Bronchial epithelial cell (primary cell): ENCODE data around the gene KIN. TPM values are rescaled to one million over a fixed set of nuclear protein-coding genes. Genes with fewer than 3 reads are reported as not detected.

Experiments used
- DNase-seq: peaks from one replicate; pipeline ENCODE4 v3.0.0-alpha.2; 2010; ENCODE audit warnings: low read depth
- FAIRE-seq: peaks from 2 replicates; lab custom pipeline; 2011; peaks lifted over from hg19 to GRCh38; lab: Jason Lieb, UNC
- H3K27me3 ChIP-seq: 2 replicates; pipeline ENCODE4 v1.5.1; 2011; ENCODE audit warnings: low read length; ENCODE audit not compliant: control insufficient read depth, insufficient read depth
- H3K36me3 ChIP-seq: 2 replicates; pipeline ENCODE4 v1.5.1; 2011; ENCODE audit warnings: low read length; ENCODE audit not compliant: control insufficient read depth, insufficient read depth
- H3K4me3 ChIP-seq: 2 replicates; pipeline ENCODE4 v1.5.1; 2011; ENCODE audit warnings: mild to moderate bottlenecking, low read depth, low read length, control low read depth
- CTCF ChIP-seq: IDR thresholded peaks from 2 replicates; pipeline ENCODE4 v1.5.1; 2011; ENCODE audit warnings: mild to moderate bottlenecking, moderate library complexity, low read length, control low read depth, inconsistent platforms; ENCODE audit not compliant: insufficient read depth, severe bottlenecking
- total RNA-seq: library from RNA; depleted of rRNA; stranded (reverse); fragments of >200 nt; gene quantifications from 2 replicates; pipeline ENCODE4 v1.2.1, GENCODE V29; 2014

KIN gene
- total RNA-seq, 1 donor from 2014 or later, result 2.9 TPM

DNA sequence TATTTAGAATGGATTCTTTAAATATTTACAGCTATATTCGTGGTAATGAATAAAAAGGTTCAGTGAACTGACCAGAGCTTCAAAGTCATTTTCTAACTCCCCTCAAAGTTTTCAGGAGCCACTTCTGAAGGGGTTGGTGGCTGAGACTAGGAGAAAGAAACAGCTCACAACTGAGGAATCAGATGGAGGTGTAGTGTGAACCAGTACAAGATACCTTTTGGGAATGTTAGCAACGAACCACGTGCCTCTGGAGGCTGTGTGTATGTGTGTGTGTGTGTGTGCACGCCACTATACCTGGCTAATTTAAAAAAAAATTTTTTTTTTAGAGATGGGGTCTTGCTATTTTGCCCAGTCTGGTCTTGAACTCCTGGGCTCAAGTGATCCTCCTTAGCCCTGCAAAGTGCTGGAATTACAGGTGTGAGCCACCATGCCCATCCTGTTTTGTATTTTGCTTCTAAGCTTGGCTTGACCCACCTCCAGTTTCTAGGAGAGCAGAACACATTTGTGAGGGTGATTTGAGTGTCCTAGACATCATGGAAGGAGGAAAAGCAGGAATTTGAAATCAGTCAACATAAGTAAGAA lies 21.0 kb upstream of the KIN start:
- no peak for FAIRE-seq
- H3K27me3 ChIP-seq, result no peaks in the 10 kb centered on the region
- H3K36me3 ChIP-seq, result peaks cover 13% of the 10 kb centered on the region
- DNase-seq, result no peak
- H3K4me3 ChIP-seq, result no peak overlapping the region
- TF ChIP-seq CTCF, result no peak

- DNase-seq, result no peak
Measured at GRCh38 chr10:7804741-7805140, 16.9 kb upstream of the KIN start.

DNA sequence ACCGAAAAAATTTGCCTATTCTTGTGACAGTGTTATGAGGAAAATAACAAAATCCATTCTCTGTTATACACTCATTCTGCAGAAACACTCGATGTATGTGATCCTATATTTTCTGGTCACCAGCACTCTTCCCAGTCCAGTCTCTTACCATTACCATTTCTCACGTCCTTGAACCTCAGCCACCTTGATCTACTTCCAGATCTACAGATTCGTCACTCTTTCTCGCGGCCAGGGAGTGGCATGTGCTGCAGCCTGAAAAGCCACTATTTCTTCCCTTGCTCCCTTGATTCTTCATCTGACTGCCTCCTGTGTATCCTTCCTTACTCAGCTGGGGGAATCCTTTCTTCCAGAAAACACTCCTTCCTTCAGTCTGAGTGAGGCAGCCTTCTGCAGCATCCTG lies 16.4 kb upstream of the KIN start:
- no peak for FAIRE-seq

More at GRCh38 chr10:7804741-7805140, 16.9 kb upstream of the KIN start:
- no peak for FAIRE-seq
- no peak overlapping the region for H3K4me3 ChIP-seq
- H3K27me3 ChIP-seq, result no peaks in the 10 kb centered on the region
- H3K36me3 ChIP-seq, result peaks cover 21% of the 10 kb centered on the region
- TF ChIP-seq CTCF, result no peak

DNA sequence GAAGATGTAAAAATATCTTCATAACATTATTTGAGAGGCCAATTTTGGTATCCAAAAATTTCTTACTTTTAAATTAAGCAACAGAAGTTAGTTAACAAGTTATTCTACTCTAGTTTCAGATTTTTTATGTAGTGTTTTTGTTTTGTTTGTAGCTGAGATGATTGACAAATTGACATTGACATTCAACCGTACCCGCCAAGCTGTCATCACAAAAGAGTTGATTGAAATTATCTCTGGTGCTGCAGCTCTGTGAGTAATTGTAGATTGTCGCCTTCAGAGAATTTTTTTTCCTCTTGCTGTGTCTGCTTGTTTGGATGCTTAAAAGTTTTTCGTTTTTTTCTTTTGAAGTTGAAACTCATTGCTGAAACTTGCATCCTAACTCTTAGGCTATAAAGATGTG lies 14.8 kb upstream of the KIN start:
- Histone ChIP-seq H3K36me3 (peaks cover 23% of the 10 kb centered on the region), H3K4me3 (no peak overlapping the region), H3K27me3 (no peaks in the 10 kb centered on the region)
- no peak for FAIRE-seq
- no peak for DNase-seq
- no peak for TF ChIP-seq CTCF

More for the DNA sequence above, 16.4 kb upstream of the KIN start:
- no peak for TF ChIP-seq CTCF
- no peak for DNase-seq
- Histone ChIP-seq H3K27me3 (no peaks in the 10 kb centered on the region), H3K36me3 (peaks cover 24% of the 10 kb centered on the region), H3K4me3 (no peak overlapping the region)

DNA sequence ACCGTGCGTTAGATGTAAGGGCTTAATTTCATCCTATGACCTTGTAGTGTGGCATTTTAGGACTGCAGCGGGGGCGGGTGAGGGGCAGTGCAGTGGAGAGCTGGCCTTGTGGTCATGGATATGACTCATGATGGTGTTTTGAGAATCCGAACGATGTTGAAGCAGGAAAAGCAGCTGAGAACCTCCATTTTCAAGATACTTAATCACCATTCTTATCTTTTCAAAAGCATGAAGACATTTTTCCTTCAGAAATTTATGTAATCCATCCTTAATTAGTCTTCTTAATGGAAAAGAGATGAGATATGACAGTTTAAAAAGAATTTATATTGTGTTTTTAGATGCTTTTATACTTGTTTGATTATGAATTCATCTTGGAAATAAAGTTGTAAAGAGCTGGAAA lies 9.8 kb upstream of the KIN start:
- Histone ChIP-seq H3K4me3 (no peak overlapping the region), H3K36me3 (peaks cover 10% of the 10 kb centered on the region), H3K27me3 (no peaks in the 10 kb centered on the region)
- DNase-seq, result peak; percentile 69
- TF ChIP-seq CTCF, result no peak
- FAIRE-seq, result no peak

DNA sequence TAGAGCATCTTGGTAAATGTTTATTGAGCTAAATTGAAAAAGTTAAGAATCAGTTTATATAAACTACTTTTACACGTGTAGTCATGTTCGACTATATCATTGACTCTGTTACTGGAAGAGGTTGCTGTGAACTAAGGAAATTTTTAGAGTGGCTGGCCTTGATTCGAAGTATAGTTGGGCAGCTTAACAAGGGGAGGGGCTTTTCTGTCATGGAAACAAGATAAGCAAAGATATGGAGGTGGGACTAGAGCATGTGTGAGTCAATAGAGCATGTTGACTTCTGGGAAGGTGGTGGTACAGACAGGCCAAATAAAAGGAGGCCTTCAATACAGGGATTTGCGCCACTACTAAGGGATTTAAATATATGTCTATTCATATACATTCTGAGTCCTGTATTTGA lies 7.8 kb upstream of the KIN start:
- H3K36me3 ChIP-seq, result peaks cover 6% of the 10 kb centered on the region
- no peak for FAIRE-seq
- no peak for TF ChIP-seq CTCF

More for the DNA sequence above, 7.8 kb upstream of the KIN start:
- DNase-seq, result peak; percentile 12
- Histone ChIP-seq H3K27me3 (no peaks in the 10 kb centered on the region), H3K4me3 (no peak overlapping the region)
